Measurements from ENCODE around the gene TCN2. TPM values are rescaled to one million over a fixed set of nuclear protein-coding genes. Genes with fewer than 3 reads are reported as not detected.

TCN2 gene
- total and polyA plus RNA-seq, 7 donors = 5.5 to 11.7 (median 8.4) TPM

GRCh38 chr22:30667107-30667493, 60.1 kb downstream of the TCN2 start:
- Histone ChIP-seq H3K27me3 (ENCODE audit: insufficient read depth in 3 of 3, low read length in 2 of 3) (no peaks in the 10 kb centered on the region), H3K27ac (peak overlapping the region; percentile 54), H3K9me3 (no peaks in the 10 kb centered on the region), H3K4me1 (peaks cover 6% of the 10 kb centered on the region), H3K4me3 (peak overlapping the region; percentile 86), H3K36me3 (ENCODE audit: insufficient read depth in 1 of 2, low read depth in 1 of 2) (peaks cover 3 to 24% of the 10 kb centered on the region in 2 donors)
- intact Hi-C loops (cut with DNase I) = loop anchor here in 1 of 2 donors (5.0 kb wide), 1 partner anchor 35 kb away; no protein-coding TSS in a partner anchor
- WGBS, 3 donors = 1 to 3% (median 2%) methylated on average over 18 of the region's 18 CpGs
- ATAC-seq = peak in 2 of 4 donors; percentile 3 to 8
- TF ChIP-seq, protein P1, sequence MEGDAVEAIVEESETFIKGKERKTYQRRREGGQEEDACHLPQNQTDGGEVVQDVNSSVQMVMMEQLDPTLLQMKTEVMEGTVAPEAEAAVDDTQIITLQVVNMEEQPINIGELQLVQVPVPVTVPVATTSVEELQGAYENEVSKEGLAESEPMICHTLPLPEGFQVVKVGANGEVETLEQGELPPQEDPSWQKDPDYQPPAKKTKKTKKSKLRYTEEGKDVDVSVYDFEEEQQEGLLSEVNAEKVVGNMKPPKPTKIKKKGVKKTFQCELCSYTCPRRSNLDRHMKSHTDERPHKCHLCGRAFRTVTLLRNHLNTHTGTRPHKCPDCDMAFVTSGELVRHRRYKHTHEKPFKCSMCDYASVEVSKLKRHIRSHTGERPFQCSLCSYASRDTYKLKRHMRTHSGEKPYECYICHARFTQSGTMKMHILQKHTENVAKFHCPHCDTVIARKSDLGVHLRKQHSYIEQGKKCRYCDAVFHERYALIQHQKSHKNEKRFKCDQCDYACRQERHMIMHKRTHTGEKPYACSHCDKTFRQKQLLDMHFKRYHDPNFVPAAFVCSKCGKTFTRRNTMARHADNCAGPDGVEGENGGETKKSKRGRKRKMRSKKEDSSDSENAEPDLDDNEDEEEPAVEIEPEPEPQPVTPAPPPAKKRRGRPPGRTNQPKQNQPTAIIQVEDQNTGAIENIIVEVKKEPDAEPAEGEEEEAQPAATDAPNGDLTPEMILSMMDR (IDR thresholded peaks at IDR 0.05) = no peak
- DNase-seq = no peak

DNA sequence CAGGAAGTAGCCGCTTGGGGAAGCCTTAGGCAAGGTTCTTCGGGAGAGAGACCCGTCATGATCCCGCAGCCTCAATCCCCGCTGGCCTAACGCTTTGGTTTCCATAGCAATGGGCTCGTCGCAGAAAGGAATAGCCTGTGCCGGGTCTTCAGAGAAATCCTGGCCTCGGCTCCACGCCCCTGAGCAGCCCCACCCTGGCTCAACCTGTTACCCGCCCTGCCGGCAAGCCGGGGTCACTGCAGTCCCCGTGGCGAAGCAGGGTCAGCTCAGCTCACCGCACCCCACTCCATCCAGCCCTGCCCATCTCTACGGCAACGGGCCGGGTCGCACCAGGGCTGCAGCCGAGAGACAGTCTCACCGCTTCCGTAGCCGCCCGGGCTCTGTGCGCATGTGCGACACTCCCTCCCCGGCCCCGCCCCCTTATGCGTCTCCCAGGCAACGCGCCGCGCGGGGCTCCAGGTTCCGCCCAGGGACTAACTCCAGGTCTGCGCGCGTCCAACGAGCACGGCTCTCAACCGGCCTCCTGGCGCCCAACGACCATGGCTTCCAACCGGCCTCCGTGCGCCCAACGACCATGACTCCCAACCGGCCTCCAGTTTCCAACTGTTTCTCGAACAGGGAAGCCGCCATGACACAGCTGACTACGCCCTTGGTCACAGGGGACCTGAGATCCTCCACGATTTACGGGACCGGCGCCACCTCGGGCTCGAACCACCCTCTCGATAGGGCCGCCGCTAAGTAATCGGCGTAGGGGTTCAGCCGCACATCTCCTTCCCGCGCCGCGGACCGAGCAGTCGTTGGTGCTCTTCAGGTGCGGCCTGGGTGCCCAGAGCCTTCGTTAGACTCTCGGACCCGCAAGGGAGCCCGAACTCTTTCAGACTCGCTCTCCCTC, 60.8 kb downstream of the TCN2 start, which contains the start of gene DUSP18:
TSS of gene DUSP18 (minus strand) at position 382 of the 892 bp plus-strand sequence. CDS start 3,872 bp downstream, outside the sequence.
- peak within 1 kb of the TSS; percentile 86 for H3K4me3 ChIP-seq
- no peaks in the 10 kb centered on the region for H3K27me3 ChIP-seq (ENCODE audit: insufficient read depth in 3 of 3, low read length in 2 of 3)
- no peaks in the 10 kb centered on the region for H3K9me3 ChIP-seq
- peak; percentile 93 to 96 for DNase-seq
- H3K4me1 ChIP-seq = peaks cover 6% of the 10 kb centered on the region
- peak within 1 kb of the TSS; percentile 54 for H3K27ac ChIP-seq
- ATAC-seq = peak; percentile 98 to 100 (median 99)
- WGBS, 3 donors = 0 to 1% (median 1%) methylated on average over 70 to 77 of the region's 77 CpGs
- TF ChIP-seq, protein P1 (IDR thresholded peaks at IDR 0.05) = peak; percentile 34
- peaks cover 3 to 19% of the 10 kb centered on the region in 2 donors for H3K36me3 ChIP-seq (ENCODE audit: insufficient read depth in 1 of 2, low read depth in 1 of 2)
- intact Hi-C loops (cut with DNase I) = loop anchor here in 1 of 2 donors (5.0 kb wide), 1 partner anchor 35 kb away; no protein-coding TSS in a partner anchor

GRCh38 chr22:30668386-30668710, 61.4 kb downstream of the TCN2 start:
- intact Hi-C loops (cut with DNase I) = loop anchor here in 1 of 2 donors (5.0 kb wide), 1 partner anchor 36 kb away; no protein-coding TSS in a partner anchor
- TF ChIP-seq, protein P1 (IDR thresholded peaks at IDR 0.05) = no peak
- DNase-seq (no peak), ATAC-seq (no peak)
- Histone ChIP-seq H3K27me3 (ENCODE audit: insufficient read depth in 3 of 3, low read length in 2 of 3) (no peaks in the 10 kb centered on the region), H3K4me3 (peak overlapping the region; percentile 86), H3K27ac (no peak overlapping the region), H3K4me1 (peaks cover 6% of the 10 kb centered on the region), H3K36me3 (ENCODE audit: insufficient read depth in 1 of 2, low read depth in 1 of 2) (peaks cover 3 to 13% of the 10 kb centered on the region in 2 donors), H3K9me3 (no peaks in the 10 kb centered on the region)
- 34 to 46% (median 39%) methylated on average over 10 of the region's 10 CpGs for WGBS, 3 donors

DNA sequence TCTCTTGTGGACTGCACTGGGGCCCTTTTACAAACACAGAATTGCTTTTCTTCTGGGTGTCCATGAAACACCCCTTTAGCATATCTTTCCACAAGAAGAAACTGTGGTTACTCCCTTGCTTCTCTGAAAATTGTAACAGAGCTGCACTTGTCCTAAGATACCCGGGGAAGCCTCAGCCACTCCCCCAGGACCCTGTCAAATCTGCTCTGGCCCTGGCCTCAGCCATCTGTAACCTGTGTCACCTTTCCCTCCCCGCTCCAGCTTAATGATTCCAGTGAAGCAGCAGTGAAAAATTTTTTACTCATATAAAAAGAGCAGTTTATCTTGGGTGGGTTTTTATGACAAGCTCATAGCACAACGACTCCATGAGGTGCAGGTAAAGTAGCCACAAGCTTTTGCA, 64.1 kb downstream of the TCN2 start:
- Histone ChIP-seq H3K4me3 (no peak overlapping the region), H3K27me3 (ENCODE audit: insufficient read depth in 3 of 3, low read length in 2 of 3) (no peaks in the 10 kb centered on the region), H3K9me3 (no peaks in the 10 kb centered on the region), H3K4me1 (peaks cover 6% of the 10 kb centered on the region), H3K27ac (no peak overlapping the region), H3K36me3 (ENCODE audit: insufficient read depth in 1 of 2, low read depth in 1 of 2) (no peaks in the 10 kb centered on the region)
- ATAC-seq (no peak), DNase-seq (no peak)
- 70 to 79% (median 78%) methylated on average over 3 of the region's 3 CpGs for WGBS, 3 donors
- TF ChIP-seq, protein P1 (IDR thresholded peaks at IDR 0.05) = no peak
- intact Hi-C loops (cut with DNase I) = no loop called here
